OCI-LY3 (cell line): ENCODE data around the gene EIF4E.

ENCODE experiments used
- H2AFZ ChIP-seq: fragments of 200-600, 300-600 bp; shearing (Covaris generic); 2 replicates; pipeline ENCODE4 v1.6.0; 2014; ENCODE audit warnings: antibody characterized with exemption, low read depth, low read length
- H3K27ac ChIP-seq: fragments of 200-600, 300-600 bp; sonication (generic); 2 replicates; pipeline ENCODE4 v1.5.1; 2014; ENCODE audit warnings: mild to moderate bottlenecking, low read length, moderate library complexity, mixed read lengths
- H3K27me3 ChIP-seq: fragments of 200-600, 300-600 bp; sonication (generic); 2 replicates; pipeline ENCODE4 v1.6.1; 2014; ENCODE audit warnings: low read depth, low read length, mixed read lengths
- H3K36me3 ChIP-seq: fragments of 200-600, 300-600 bp; sonication (generic); replicated peaks from 2 replicates; pipeline ENCODE3; 2014; ENCODE audit warnings: low read depth, low read length, mixed read lengths
- H3K4me1 ChIP-seq: fragments of 300-600, 200-600 bp; sonication (generic); 2 replicates; pipeline ENCODE4 v1.6.1; 2014; ENCODE audit warnings: low read length, mixed read lengths
- H3K4me2 ChIP-seq: fragments of 200-600, 300-600 bp; sonication (generic); 2 replicates; pipeline ENCODE4 v1.6.1; 2014; ENCODE audit warnings: low read length, mixed read lengths
- H3K4me3 ChIP-seq: fragments of 300-600, 200-600 bp; sonication (generic); 2 replicates; pipeline ENCODE4 v1.5.1; 2014; ENCODE audit warnings: antibody characterized with exemption, mild to moderate bottlenecking, low read length, moderate library complexity
- H3K79me2 ChIP-seq: fragments of 300-600, 200-600 bp; shearing (Covaris generic); 2 replicates; pipeline ENCODE4 v1.6.1; 2014; ENCODE audit warnings: mild to moderate bottlenecking, low read length, mixed read lengths
- H3K9ac ChIP-seq: fragments of 300-600, 200-600 bp; shearing (Covaris generic); 2 replicates; pipeline ENCODE4 v1.6.0; 2014; ENCODE audit warnings: mild to moderate bottlenecking, low read length, moderate library complexity
- H3K9me3 ChIP-seq: fragments of 200-600, 300-600 bp; shearing (Covaris generic); 2 replicates; pipeline ENCODE4 v1.6.1; 2014; ENCODE audit warnings: low read length, mixed read lengths; ENCODE audit not compliant: insufficient read depth
- H4K20me1 ChIP-seq: fragments of 200-600, 300-600 bp; sonication (generic); 2 replicates; pipeline ENCODE4 v1.6.1; 2016; ENCODE audit warnings: low read length, mixed read lengths; ENCODE audit not compliant: insufficient read depth
- CTCF ChIP-seq: fragments of 200-600, 300-600 bp; sonication (generic); IDR thresholded peaks from 2 replicates; pipeline ENCODE4 v1.5.1; 2014; ENCODE audit warnings: antibody characterized with exemption, low read length, low read depth
- EZH2phosphoT487 ChIP-seq: fragments of 200-600 bp; shearing (Covaris generic); IDR thresholded peaks from 2 replicates; pipeline ENCODE4 v1.6.1; 2018; ENCODE audit warnings: antibody characterized with exemption, mixed run types, low read depth

EIF4E gene

GRCh38 chr4:98861100-98861884 is 67.6 kb downstream of the EIF4E start:
- no peak overlapping the region for H2AFZ ChIP-seq
- H3K9ac ChIP-seq: no peak overlapping the region
- H3K9me3 ChIP-seq: no peaks in the 10 kb centered on the region
- TF ChIP-seq EZH2phosphoT487 (no peak), CTCF (no peak)
- H3K79me2 ChIP-seq: no peaks in the 10 kb centered on the region
- no peaks in the 10 kb centered on the region for H3K4me1 ChIP-seq
- H3K27me3 ChIP-seq: no peaks in the 10 kb centered on the region
- no peaks in the 10 kb centered on the region for H4K20me1 ChIP-seq
- no peak overlapping the region for H3K27ac ChIP-seq
- no peak overlapping the region for H3K4me3 ChIP-seq
- H3K36me3 ChIP-seq: no peaks in the 10 kb centered on the region
- H3K4me2 ChIP-seq: no peak overlapping the region

- H3K4me2 ChIP-seq: no peak overlapping the region
- H3K27ac ChIP-seq: no peak overlapping the region
- no peak overlapping the region for H3K4me3 ChIP-seq
- no peaks in the 10 kb centered on the region for H4K20me1 ChIP-seq
- no peaks in the 10 kb centered on the region for H3K36me3 ChIP-seq
- TF ChIP-seq CTCF (no peak), EZH2phosphoT487 (no peak)
- no peaks in the 10 kb centered on the region for H3K79me2 ChIP-seq
- H3K9ac ChIP-seq: no peak overlapping the region
- H3K27me3 ChIP-seq: no peaks in the 10 kb centered on the region
- H2AFZ ChIP-seq: no peak overlapping the region
- no peaks in the 10 kb centered on the region for H3K4me1 ChIP-seq
- H3K9me3 ChIP-seq: 0 out of 2 replicates have a peak, but pooled peaks cover 4% of the 10 kb centered on the region
Measured at GRCh38 chr4:98851806-98852205, 77.1 kb downstream of the EIF4E start.

- H3K4me2 ChIP-seq: no peak overlapping the region
Measured at GRCh38 chr4:98850937-98851336, 78.0 kb downstream of the EIF4E start.

GRCh38 chr4:98848448-98848847 is 80.5 kb downstream of the EIF4E start:
- no peak overlapping the region for H3K27ac ChIP-seq
- H3K27me3 ChIP-seq: no peaks in the 10 kb centered on the region
- no peak overlapping the region for H2AFZ ChIP-seq
- no peaks in the 10 kb centered on the region for H3K36me3 ChIP-seq
- H3K9ac ChIP-seq: no peak overlapping the region
- no peaks in the 10 kb centered on the region for H4K20me1 ChIP-seq
- H3K79me2 ChIP-seq: no peaks in the 10 kb centered on the region
- TF ChIP-seq CTCF: no peak
- no peak for TF ChIP-seq EZH2phosphoT487
- H3K4me1 ChIP-seq: no peaks in the 10 kb centered on the region
- no peak overlapping the region for H3K4me3 ChIP-seq
- H3K4me2 ChIP-seq: no peak overlapping the region
- H3K9me3 ChIP-seq: peaks cover 12% of the 10 kb centered on the region; the same call in 1 of the 2 replicates

More at GRCh38 chr4:98850937-98851336, 78.0 kb downstream of the EIF4E start:
- no peaks in the 10 kb centered on the region for H4K20me1 ChIP-seq
- no peaks in the 10 kb centered on the region for H3K79me2 ChIP-seq
- H3K4me1 ChIP-seq: no peaks in the 10 kb centered on the region
- TF ChIP-seq CTCF (no peak), EZH2phosphoT487 (no peak)
- H3K27me3 ChIP-seq: no peaks in the 10 kb centered on the region
- no peak overlapping the region for H3K9ac ChIP-seq
- no peaks in the 10 kb centered on the region for H3K36me3 ChIP-seq
- H3K4me3 ChIP-seq: no peak overlapping the region
- no peak overlapping the region for H2AFZ ChIP-seq
- H3K27ac ChIP-seq: no peak overlapping the region
- peaks cover 8% of the 10 kb centered on the region; the same call in 1 of the 2 replicates for H3K9me3 ChIP-seq
